ENCODE data around the gene BRI3.
A peak's percentile ranks its signal among the peaks of the same experiment; 100 is the strongest.

DNA sequence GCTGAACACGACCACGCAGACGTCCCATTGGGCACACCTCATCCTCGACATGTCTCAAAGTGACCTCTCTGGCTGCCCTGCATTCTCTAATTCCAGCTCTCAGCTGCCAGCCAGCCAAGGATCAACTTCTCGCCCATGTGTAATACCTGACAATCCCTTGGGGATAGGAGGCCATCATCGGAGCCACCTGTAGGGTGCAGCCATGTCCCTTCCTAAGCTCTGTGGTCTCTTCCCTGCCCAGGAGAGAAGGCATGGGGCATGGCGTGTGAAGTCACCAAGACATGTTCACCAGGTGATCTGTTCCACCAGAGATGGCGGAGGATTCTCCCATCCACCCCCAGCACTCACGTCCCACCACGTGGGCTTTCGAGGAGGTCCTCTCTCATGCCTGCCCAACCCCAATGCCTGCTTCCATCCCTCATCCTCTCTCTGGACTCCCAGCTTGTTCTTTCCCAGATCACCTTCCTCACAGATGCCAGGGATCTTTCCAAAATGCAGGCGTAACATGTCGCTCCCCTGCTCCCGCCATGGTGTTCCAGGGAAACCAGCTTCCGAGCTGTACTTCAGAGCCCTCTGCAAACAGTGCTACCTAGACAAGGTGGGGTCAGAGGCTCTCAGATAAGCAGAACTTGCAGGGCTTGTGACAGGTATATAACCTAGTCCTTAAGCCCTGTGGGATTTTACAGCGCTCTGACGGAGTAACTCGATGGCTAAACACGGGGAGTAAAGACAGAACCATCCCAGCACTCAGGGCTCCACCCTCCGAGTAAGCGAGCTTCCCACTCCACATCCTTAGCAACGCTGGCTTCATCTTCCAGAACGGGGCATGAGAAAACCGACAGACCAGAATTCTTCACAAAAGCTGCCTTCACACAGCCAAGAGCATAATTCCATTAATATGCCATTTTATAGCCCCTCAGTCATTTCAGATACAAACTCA, 41.1 kb downstream of the BRI3 start:
- TF ChIP-seq, protein P1, sequence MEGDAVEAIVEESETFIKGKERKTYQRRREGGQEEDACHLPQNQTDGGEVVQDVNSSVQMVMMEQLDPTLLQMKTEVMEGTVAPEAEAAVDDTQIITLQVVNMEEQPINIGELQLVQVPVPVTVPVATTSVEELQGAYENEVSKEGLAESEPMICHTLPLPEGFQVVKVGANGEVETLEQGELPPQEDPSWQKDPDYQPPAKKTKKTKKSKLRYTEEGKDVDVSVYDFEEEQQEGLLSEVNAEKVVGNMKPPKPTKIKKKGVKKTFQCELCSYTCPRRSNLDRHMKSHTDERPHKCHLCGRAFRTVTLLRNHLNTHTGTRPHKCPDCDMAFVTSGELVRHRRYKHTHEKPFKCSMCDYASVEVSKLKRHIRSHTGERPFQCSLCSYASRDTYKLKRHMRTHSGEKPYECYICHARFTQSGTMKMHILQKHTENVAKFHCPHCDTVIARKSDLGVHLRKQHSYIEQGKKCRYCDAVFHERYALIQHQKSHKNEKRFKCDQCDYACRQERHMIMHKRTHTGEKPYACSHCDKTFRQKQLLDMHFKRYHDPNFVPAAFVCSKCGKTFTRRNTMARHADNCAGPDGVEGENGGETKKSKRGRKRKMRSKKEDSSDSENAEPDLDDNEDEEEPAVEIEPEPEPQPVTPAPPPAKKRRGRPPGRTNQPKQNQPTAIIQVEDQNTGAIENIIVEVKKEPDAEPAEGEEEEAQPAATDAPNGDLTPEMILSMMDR (optimal IDR thresholded peaks at IDR 0.05 in 1 of 3, IDR thresholded peaks at IDR 0.05 in 1 of 3, conservative IDR thresholded peaks at IDR 0.05 in 1 of 3; ENCODE audit: extremely low read depth in 1 of 3, insufficient read depth in 2 of 3, low read length in 3 of 3): peak in 1 of 3 experiments; percentile 8
- no peak for TF ChIP-seq EZH2 (IDR thresholded peaks at IDR 0.05; ENCODE audit: low read length)
